NCI-H1417 (cell line): ENCODE measurements around the gene WDFY3.
"Not testable (repeated sequence)": the region's sequence is repeated elsewhere in the genome, so short reads cannot be mapped to it uniquely, and the experiment has no call there.

Experiments used
- DNase-seq, 3 experiments: peaks; one replicate each; lab custom pipeline; 2025; lab: John Stamatoyannopoulos, UW

WDFY3 gene

GRCh38 chr4:84855774-84856173 lies 110.7 kb downstream of the WDFY3 start:
- DNase-seq: peak in 2 of 3 experiments; percentile 43 to 82

- DNase-seq: peak; percentile 47 to 96 (median 72)
These were observed 114.4 kb downstream of the WDFY3 start for GRCh38 chr4:84852081-84852480.

- no peak for DNase-seq
These were observed 117.3 kb downstream of the WDFY3 start for GRCh38 chr4:84849051-84849640.

GRCh38 chr4:84848432-84848831 lies 118.1 kb downstream of the WDFY3 start:
- no peak for DNase-seq

- DNase-seq: no peak
These were observed 118.5 kb downstream of the WDFY3 start for GRCh38 chr4:84847978-84848377.

- no peak for DNase-seq
These were observed 119.5 kb downstream of the WDFY3 start for GRCh38 chr4:84846985-84847384.

GRCh38 chr4:84841435-84841834 lies 125.1 kb downstream of the WDFY3 start:
- no peak for DNase-seq

- no peak for DNase-seq
These were observed 128.7 kb downstream of the WDFY3 start for GRCh38 chr4:84837751-84838150.

GRCh38 chr4:84829633-84830032 lies 136.9 kb downstream of the WDFY3 start:
- not testable (repeated sequence) for DNase-seq

GRCh38 chr4:84826681-84827080 lies 139.8 kb downstream of the WDFY3 start:
- no peak for DNase-seq

GRCh38 chr4:84825701-84826341 lies 140.7 kb downstream of the WDFY3 start:
- DNase-seq: no peak

GRCh38 chr4:84821064-84821463 lies 145.4 kb downstream of the WDFY3 start:
- no peak for DNase-seq

GRCh38 chr4:84814094-84814750 lies 152.3 kb downstream of the WDFY3 start:
- DNase-seq: peak in 1 of 3 experiments; percentile 13

GRCh38 chr4:84809946-84810345 lies 156.5 kb downstream of the WDFY3 start:
- DNase-seq: no peak

GRCh38 chr4:84808332-84808731 lies 158.2 kb downstream of the WDFY3 start:
- DNase-seq: no peak

GRCh38 chr4:84806541-84806940 lies 159.9 kb downstream of the WDFY3 start:
- not testable (repeated sequence) for DNase-seq

- no peak for DNase-seq
These were observed 162.4 kb downstream of the WDFY3 start for GRCh38 chr4:84804136-84804535.

- no peak for DNase-seq
These were observed 162.8 kb downstream of the WDFY3 start for GRCh38 chr4:84803720-84804119.

- DNase-seq: no peak
These were observed 163.4 kb downstream of the WDFY3 start for GRCh38 chr4:84803116-84803515.

- DNase-seq: no peak
These were observed 166.2 kb downstream of the WDFY3 start for GRCh38 chr4:84800256-84800655.

- DNase-seq: no peak
These were observed 167.2 kb downstream of the WDFY3 start for GRCh38 chr4:84799318-84799717.

- DNase-seq: peak in 1 of 3 experiments; percentile 48
These were observed 170.1 kb downstream of the WDFY3 start for GRCh38 chr4:84796394-84796793.
